Measurements from ENCODE around the gene LIME1.

Gene LIME1

GRCh38 chr20:63745961-63746731 lies 9.7 kb downstream of the LIME1 start:
- DNase-seq = no peak
- in situ Hi-C loops (cut with MboI; ENCODE audit: low pct_unique_long_range_greater_than_20kb, low sequenced_read_pairs) = no loop called here

GRCh38 chr20:63746751-63747315 lies 10.4 kb downstream of the LIME1 start:
- DNase-seq = no peak
- in situ Hi-C loops (cut with MboI; ENCODE audit: low pct_unique_long_range_greater_than_20kb, low sequenced_read_pairs) = no loop called here

- DNase-seq = no peak
- in situ Hi-C loops (cut with MboI; ENCODE audit: low pct_unique_long_range_greater_than_20kb, low sequenced_read_pairs) = no loop called here
Observed at GRCh38 chr20:63747622-63748069, 11.2 kb downstream of the LIME1 start.

GRCh38 chr20:63748070-63748933 lies 11.8 kb downstream of the LIME1 start:
- in situ Hi-C loops (cut with MboI; ENCODE audit: low pct_unique_long_range_greater_than_20kb, low sequenced_read_pairs) = no loop called here
- no peak for DNase-seq

- in situ Hi-C loops (cut with MboI; ENCODE audit: low pct_unique_long_range_greater_than_20kb, low sequenced_read_pairs) = no loop called here
Observed at GRCh38 chr20:63748934-63749270, 12.4 kb downstream of the LIME1 start.

GRCh38 chr20:63749597-63750508 lies 13.4 kb downstream of the LIME1 start:
- DNase-seq = no peak

More at GRCh38 chr20:63748934-63749270, 12.4 kb downstream of the LIME1 start:
- DNase-seq = no peak

GRCh38 chr20:63750807-63751470 lies 14.5 kb downstream of the LIME1 start:
- in situ Hi-C loops (cut with MboI; ENCODE audit: low pct_unique_long_range_greater_than_20kb, low sequenced_read_pairs) = no loop called here
- peak; percentile 19 for DNase-seq

More at GRCh38 chr20:63749597-63750508, 13.4 kb downstream of the LIME1 start:
- in situ Hi-C loops (cut with MboI; ENCODE audit: low pct_unique_long_range_greater_than_20kb, low sequenced_read_pairs) = no loop called here

- no peak for DNase-seq
- in situ Hi-C loops (cut with MboI; ENCODE audit: low pct_unique_long_range_greater_than_20kb, low sequenced_read_pairs) = no loop called here
Observed at GRCh38 chr20:63751471-63752271, 15.2 kb downstream of the LIME1 start.

- DNase-seq = no peak
- in situ Hi-C loops (cut with MboI; ENCODE audit: low pct_unique_long_range_greater_than_20kb, low sequenced_read_pairs) = no loop called here
Observed at GRCh38 chr20:63752411-63753101, 16.1 kb downstream of the LIME1 start.

GRCh38 chr20:63753381-63753780 lies 16.9 kb downstream of the LIME1 start:
- DNase-seq = no peak
- in situ Hi-C loops (cut with MboI; ENCODE audit: low pct_unique_long_range_greater_than_20kb, low sequenced_read_pairs) = no loop called here

GRCh38 chr20:63754008-63754407 lies 17.5 kb downstream of the LIME1 start:
- in situ Hi-C loops (cut with MboI; ENCODE audit: low pct_unique_long_range_greater_than_20kb, low sequenced_read_pairs) = no loop called here

GRCh38 chr20:63755933-63756647 lies 19.6 kb downstream of the LIME1 start:
- no peak for DNase-seq
- in situ Hi-C loops (cut with MboI; ENCODE audit: low pct_unique_long_range_greater_than_20kb, low sequenced_read_pairs) = no loop called here

More at GRCh38 chr20:63754008-63754407, 17.5 kb downstream of the LIME1 start:
- DNase-seq = no peak

- in situ Hi-C loops (cut with MboI; ENCODE audit: low pct_unique_long_range_greater_than_20kb, low sequenced_read_pairs) = no loop called here
- DNase-seq = no peak
Observed at GRCh38 chr20:63756648-63756991, 20.2 kb downstream of the LIME1 start.

- in situ Hi-C loops (cut with MboI; ENCODE audit: low pct_unique_long_range_greater_than_20kb, low sequenced_read_pairs) = no loop called here
- no peak for DNase-seq
Observed at GRCh38 chr20:63758152-63758551, 21.7 kb downstream of the LIME1 start.

GRCh38 chr20:63759377-63759901 lies 23.0 kb downstream of the LIME1 start:
- DNase-seq = no peak
- in situ Hi-C loops (cut with MboI; ENCODE audit: low pct_unique_long_range_greater_than_20kb, low sequenced_read_pairs) = no loop called here

GRCh38 chr20:63765082-63765873 lies 28.8 kb downstream of the LIME1 start:
- in situ Hi-C loops (cut with MboI; ENCODE audit: low pct_unique_long_range_greater_than_20kb, low sequenced_read_pairs) = no loop called here
- no peak for DNase-seq

Data from KBM-7 (cell line).